Right lobe of liver (tissue), 6 donors: ENCODE data around the gene ZSCAN12. TPM values are rescaled to one million over a fixed set of nuclear protein-coding genes. Genes with fewer than 3 reads are reported as not detected.

Source experiments
- ATAC-seq, 4 donors: fragments of 200-7000 bp; cut with Tn5 transposase; one replicate each; pipeline ENCODE4 v1.9.1; 2020; ENCODE audit warnings: mild to moderate bottlenecking in 4 of 4, moderate library complexity in 4 of 4
- DNase-seq, 3 donors: peaks; one replicate each; pipeline ENCODE4 v3.0.0-alpha.2; 2020
- H3K27ac ChIP-seq, 3 donors: fragments of 200-600 bp; one replicate each; pipeline ENCODE4 v1.8.0; 2022
- H3K27me3 ChIP-seq, 2 donors: fragments of 200-600 bp; one replicate each; pipeline ENCODE4 v1.8.0; 2022
- H3K36me3 ChIP-seq, 4 donors: fragments of 200-600 bp; sonication (generic) in 1 of 4; one replicate each; pipeline versions ENCODE4 v1.5.1 to v1.8.0; 2017 to 2022; ENCODE audit warnings: control low read depth in 1 of 4
- H3K4me1 ChIP-seq, 4 donors: fragments of 200-600 bp; sonication (generic) in 1 of 4; one replicate each; pipeline versions ENCODE4 v1.5.1 to v1.8.0; 2017 to 2022; ENCODE audit warnings: control low read depth in 1 of 4
- H3K4me3 ChIP-seq, 3 donors: fragments of 200-600 bp; one replicate each; pipeline ENCODE4 v1.8.0; 2022
- H3K9me3 ChIP-seq, 4 donors: fragments of 200-600 bp; sonication (generic) in 1 of 4; one replicate each; pipeline versions ENCODE4 v1.5.1 to v1.8.0; 2017 to 2022; ENCODE audit warnings: control low read depth in 1 of 4
- POLR2A ChIP-seq: fragments of 450-650 bp; IDR thresholded peaks from one replicate; pipeline ENCODE4 v1.6.1; 2017; ENCODE audit warnings: antibody characterized with exemption, mild to moderate bottlenecking
- WGBS: methylation state at CpG from one replicate; pipeline ENCODE4 v1.1.6; 2018; ENCODE audit warnings: low coverage, low lambda C conversion rate; ENCODE audit not compliant: insufficient coverage; ENCODE audit errors: missing lambda C conversion rate; 5-methylcytosine and 5-hydroxymethylcytosine counted together
- intact Hi-C, 2 donors: fragments of 100-400 bp; cut with DNase I; formaldehyde crosslinking; loops; one replicate each; pipeline versions ENCODE4 v1.11.2 to v1.14.1; 2022
- total RNA-seq, 6 experiments: library from RNA; depleted of rRNA in 2 of 6; stranded (reverse); fragments of >200 nt in 2 of 6; fragmentation: NEBNext Ultra II Directional in 3 of 6; extraction: Animal tissue kit (Norgen Biotek cat#: 25700) in 3 of 6; gene quantifications; one replicate each; pipeline versions ENCODE4 v1.1.0 to v1.2.4, GENCODE V29; 2016 to 2023
- TF ChIP-seq, protein P1 (sequence below), 4 donors: fragments of 200-600 bp in 3 of 4; fragments of 450-650 bp in 1 of 4; IDR thresholded peaks; one replicate each; pipeline versions ENCODE4 v1.5.1 to v1.8.0; 2016 to 2022; ENCODE audit warnings: antibody characterized with exemption in 4 of 4, mild to moderate bottlenecking in 2 of 4
- donor health status: DM: no; HTN: yes; CAD: no.
- donor health status: DM: no; HTN: no; CAD: no.
- donor health status: DM: no; HTN: no; CAD: no.
- donor health status: DM: no; HTN: yes; CAD: no.
- donor health status: DM: no; HTN: yes; CAD: no.

Gene ZSCAN12
- total RNA-seq, 6 experiments from 2014 or later = 1.4 to 1.6 (median 1.5) TPM

GRCh38 chr6:28351493-28351925 lies 48.0 kb downstream of the ZSCAN12 start:
- Histone ChIP-seq H3K27ac (peak overlapping the region in 1 of 3 donors; percentile 66), H3K4me3 (no peak overlapping the region), H3K27me3 (no peaks in the 10 kb centered on the region), H3K36me3 (no peaks in the 10 kb centered on the region), H3K9me3 (no peaks in the 10 kb centered on the region), H3K4me1 (peaks cover 0 to 29% (median 5%) of the 10 kb centered on the region in 4 donors)
- no peak for TF ChIP-seq POLR2A
- TF ChIP-seq, protein P1, sequence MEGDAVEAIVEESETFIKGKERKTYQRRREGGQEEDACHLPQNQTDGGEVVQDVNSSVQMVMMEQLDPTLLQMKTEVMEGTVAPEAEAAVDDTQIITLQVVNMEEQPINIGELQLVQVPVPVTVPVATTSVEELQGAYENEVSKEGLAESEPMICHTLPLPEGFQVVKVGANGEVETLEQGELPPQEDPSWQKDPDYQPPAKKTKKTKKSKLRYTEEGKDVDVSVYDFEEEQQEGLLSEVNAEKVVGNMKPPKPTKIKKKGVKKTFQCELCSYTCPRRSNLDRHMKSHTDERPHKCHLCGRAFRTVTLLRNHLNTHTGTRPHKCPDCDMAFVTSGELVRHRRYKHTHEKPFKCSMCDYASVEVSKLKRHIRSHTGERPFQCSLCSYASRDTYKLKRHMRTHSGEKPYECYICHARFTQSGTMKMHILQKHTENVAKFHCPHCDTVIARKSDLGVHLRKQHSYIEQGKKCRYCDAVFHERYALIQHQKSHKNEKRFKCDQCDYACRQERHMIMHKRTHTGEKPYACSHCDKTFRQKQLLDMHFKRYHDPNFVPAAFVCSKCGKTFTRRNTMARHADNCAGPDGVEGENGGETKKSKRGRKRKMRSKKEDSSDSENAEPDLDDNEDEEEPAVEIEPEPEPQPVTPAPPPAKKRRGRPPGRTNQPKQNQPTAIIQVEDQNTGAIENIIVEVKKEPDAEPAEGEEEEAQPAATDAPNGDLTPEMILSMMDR (IDR thresholded peaks at IDR 0.05) = no peak
- intact Hi-C loops = loop anchor here in 1 of 2 donors (10.0 kb wide), 1 partner anchor 227 kb away; the partner anchor contains the start of gene ZSCAN16
- WGBS = 64% methylated on average over 2 of the region's 2 CpGs
- ATAC-seq = no peak
- DNase-seq = no peak

DNA sequence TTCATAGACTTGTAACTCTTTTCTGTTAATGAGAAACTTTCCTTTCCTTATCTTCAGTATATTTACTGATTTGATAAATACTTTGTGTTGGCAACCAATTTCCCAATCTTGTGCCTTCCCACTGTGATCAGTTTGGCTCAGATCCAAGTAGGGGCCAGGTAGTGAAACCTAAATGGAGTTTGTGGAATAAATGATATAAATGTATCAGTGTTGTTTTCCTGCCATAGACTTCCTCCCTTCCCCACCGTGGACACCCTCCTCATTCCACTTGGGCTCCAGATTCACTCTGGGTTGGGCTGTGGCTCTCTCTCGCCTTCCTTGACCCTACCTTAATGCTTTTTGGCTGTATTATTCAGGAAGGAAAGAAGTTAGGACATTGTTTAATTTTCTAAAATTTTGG lies 48.5 kb downstream of the ZSCAN12 start:
- intact Hi-C loops = loop anchor here in 1 of 2 donors (10.0 kb wide), 1 partner anchor 226 kb away; the partner anchor contains the start of gene ZSCAN16
- Histone ChIP-seq H3K27me3 (no peaks in the 10 kb centered on the region), H3K36me3 (no peaks in the 10 kb centered on the region), H3K9me3 (no peaks in the 10 kb centered on the region), H3K27ac (peak overlapping the region in 2 of 3 donors; percentile 51 to 66), H3K4me3 (peak overlapping the region in 2 of 3 donors; percentile 74 to 82), H3K4me1 (peaks cover 0 to 26% (median 5%) of the 10 kb centered on the region in 4 donors)
- peak in 3 of 4 donors; percentile 4 to 14 (median 13) for ATAC-seq
- DNase-seq = no peak
- no peak for TF ChIP-seq POLR2A
- 29% methylated on average over 2 of the region's 2 CpGs for WGBS

DNA sequence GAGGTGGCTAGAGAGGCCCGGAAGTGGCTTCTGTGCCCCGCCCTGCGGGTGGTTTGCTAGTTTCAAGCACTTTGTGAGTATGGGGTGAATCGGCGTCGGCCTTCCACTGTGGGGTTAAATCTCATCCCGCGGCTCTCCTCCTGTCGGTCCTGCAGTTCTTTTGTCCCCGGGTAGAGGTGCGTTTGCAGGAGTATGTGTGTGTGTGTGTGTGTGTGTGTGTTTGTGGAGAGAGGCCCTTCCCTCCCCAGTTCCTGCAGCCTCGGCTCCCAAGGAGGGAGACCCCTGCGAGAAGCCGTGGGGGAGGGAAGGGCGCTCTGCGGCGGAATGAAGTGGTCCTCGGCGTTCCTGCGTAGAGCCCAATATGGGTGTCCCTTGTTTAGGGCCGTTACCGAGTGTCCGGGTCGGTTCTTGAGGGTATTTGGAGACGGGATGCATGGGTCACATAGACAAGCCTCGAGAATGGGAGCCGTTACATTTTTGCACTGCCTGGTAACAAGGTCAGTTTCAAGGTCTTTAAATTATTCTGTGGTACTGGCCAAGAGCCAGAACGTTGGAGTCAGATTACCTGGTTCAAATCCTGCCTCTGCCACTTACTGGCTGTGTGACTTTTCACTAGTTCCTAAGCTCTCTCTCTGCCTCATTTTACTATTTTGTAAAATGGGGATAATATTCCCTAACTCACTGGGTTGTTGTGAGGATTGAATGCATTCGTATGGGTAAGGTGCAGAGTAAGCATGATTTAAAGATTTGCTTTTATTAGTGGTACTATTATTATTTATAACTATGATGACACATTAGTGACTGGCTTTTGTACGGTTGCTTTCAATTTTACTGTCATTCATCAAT lies 49.4 kb downstream of the ZSCAN12 start, which contains the start of gene ZKSCAN3:
TSS of gene ZKSCAN3 (plus strand) at position 56 of the 846 bp plus-strand sequence. CDS start 9,640 bp downstream, outside the sequence.
- intact Hi-C loops = loop anchor here in 1 of 2 donors (10.0 kb wide), 1 partner anchor 225 kb away; the partner anchor contains the start of gene ZSCAN16

GRCh38 chr6:28349344-28349891 lies 50.1 kb downstream of the ZSCAN12 start:
- intact Hi-C loops = no loop called here
- H3K4me1 ChIP-seq = peaks cover 0 to 15% (median 5%) of the 10 kb centered on the region in 4 donors
- DNase-seq (no peak), ATAC-seq (peak in 1 of 4 donors; percentile 29)
- H3K27me3 ChIP-seq = no peaks in the 10 kb centered on the region
- TF ChIP-seq, protein P1 (IDR thresholded peaks at IDR 0.05) = no peak
- no peak for TF ChIP-seq POLR2A
- H3K4me3 ChIP-seq = peak overlapping the region; percentile 74 to 82 (median 80)
- H3K9me3 ChIP-seq = no peaks in the 10 kb centered on the region
- under 1% methylated on average over 9 of the region's 9 CpGs for WGBS
- no peaks in the 10 kb centered on the region for H3K36me3 ChIP-seq
- H3K27ac ChIP-seq = peak overlapping the region; percentile 51 to 66 (median 66)

More for the DNA sequence above, 49.4 kb downstream of the ZSCAN12 start, which contains the start of gene ZKSCAN3:
- Histone ChIP-seq H3K4me1 (peaks cover 0 to 20% (median 5%) of the 10 kb centered on the region in 4 donors), H3K36me3 (no peaks in the 10 kb centered on the region), H3K27me3 (no peaks in the 10 kb centered on the region), H3K4me3 (peak within 1 kb of the TSS; percentile 74 to 82 (median 80)), H3K27ac (peak within 1 kb of the TSS; percentile 51 to 66 (median 66)), H3K9me3 (no peaks in the 10 kb centered on the region)
- DNase-seq = peak; percentile 87 to 93 (median 90)
- TF ChIP-seq POLR2A = peak; percentile 57
- TF ChIP-seq, protein P1 (IDR thresholded peaks at IDR 0.05) = no peak
- ATAC-seq = peak; percentile 94 to 98 (median 98)
- under 1% methylated on average over 9 of the region's 30 CpGs for WGBS
